Gastrocnemius medialis (tissue), 4 donors: ENCODE measurements around the gene STH.

Experiments used
- POLR2A ChIP-seq, 2 donors: fragments of 450-650 bp; IDR thresholded peaks; one replicate each; pipeline ENCODE4 v1.6.1; 2017; ENCODE audit warnings: antibody characterized with exemption in 2 of 2, mild to moderate bottlenecking in 2 of 2, moderate library complexity in 2 of 2
- TF ChIP-seq, protein P1 (sequence below), 5 experiments: fragments of 450-650 bp in 3 of 5; fragments of 200-600 bp in 2 of 5; sonication (generic) in 2 of 5; IDR thresholded peaks in 4 of 5; conservative IDR thresholded peaks in 1 of 5; 1 replicate in 4 of 5; 2 replicates in 1 of 5; pipeline ENCODE4 v1.5.1; 2016 to 2019; ENCODE audit warnings: antibody characterized with exemption in 5 of 5, mild to moderate bottlenecking in 3 of 5, moderate library complexity in 3 of 5

DNA sequence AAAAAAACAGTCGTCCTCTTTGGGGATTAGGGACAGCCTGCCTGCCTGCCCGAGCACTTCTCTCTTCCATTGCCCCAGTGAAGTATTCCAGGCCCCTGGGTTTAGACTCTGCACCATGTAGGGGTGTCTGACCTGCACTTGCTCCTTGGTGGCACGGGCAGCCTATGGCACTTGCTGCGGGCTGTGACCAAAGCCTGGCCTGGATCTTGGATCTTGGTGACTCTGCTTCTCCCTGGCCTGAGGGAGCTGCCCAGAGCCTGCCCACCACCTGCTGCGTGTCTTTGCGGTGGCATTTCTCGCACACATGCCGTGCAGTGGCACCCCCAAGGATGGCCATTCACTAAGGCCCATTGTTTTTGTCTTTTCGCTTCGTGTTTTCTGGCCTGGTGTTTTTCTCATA lies 6.1 kb upstream of the STH start:
- TF ChIP-seq, protein P1, sequence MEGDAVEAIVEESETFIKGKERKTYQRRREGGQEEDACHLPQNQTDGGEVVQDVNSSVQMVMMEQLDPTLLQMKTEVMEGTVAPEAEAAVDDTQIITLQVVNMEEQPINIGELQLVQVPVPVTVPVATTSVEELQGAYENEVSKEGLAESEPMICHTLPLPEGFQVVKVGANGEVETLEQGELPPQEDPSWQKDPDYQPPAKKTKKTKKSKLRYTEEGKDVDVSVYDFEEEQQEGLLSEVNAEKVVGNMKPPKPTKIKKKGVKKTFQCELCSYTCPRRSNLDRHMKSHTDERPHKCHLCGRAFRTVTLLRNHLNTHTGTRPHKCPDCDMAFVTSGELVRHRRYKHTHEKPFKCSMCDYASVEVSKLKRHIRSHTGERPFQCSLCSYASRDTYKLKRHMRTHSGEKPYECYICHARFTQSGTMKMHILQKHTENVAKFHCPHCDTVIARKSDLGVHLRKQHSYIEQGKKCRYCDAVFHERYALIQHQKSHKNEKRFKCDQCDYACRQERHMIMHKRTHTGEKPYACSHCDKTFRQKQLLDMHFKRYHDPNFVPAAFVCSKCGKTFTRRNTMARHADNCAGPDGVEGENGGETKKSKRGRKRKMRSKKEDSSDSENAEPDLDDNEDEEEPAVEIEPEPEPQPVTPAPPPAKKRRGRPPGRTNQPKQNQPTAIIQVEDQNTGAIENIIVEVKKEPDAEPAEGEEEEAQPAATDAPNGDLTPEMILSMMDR (IDR thresholded peaks at IDR 0.05 in 4 of 5, conservative IDR thresholded peaks at IDR 0.05 in 1 of 5) = no peak
- TF ChIP-seq POLR2A (IDR thresholded peaks at IDR 0.05) = no peak
